ENCODE measurements around the gene SRSF6.

GRCh38 chr20:43431134-43431519 lies 26.6 kb upstream of the SRSF6 start:
- TF ChIP-seq CTCF (IDR thresholded peaks at IDR 0.05; ENCODE audit: insufficient read depth, low read length, poor library complexity, severe bottlenecking) (no peak), EZH2phosphoT487 (conservative IDR thresholded peaks at IDR 0.05; ENCODE audit: low read length) (no peak)
